Pancreas (tissue), 10 donors: ENCODE data around the gene IRAG1. TPM values are rescaled to one million over a fixed set of nuclear protein-coding genes. Genes with fewer than 3 reads are reported as not detected.
"Not testable (repeated sequence)": the region's sequence is repeated elsewhere in the genome, so short reads cannot be mapped to it uniquely, and the experiment has no call there.

Experiments used
- ATAC-seq, 4 donors: fragments of 200-7000 bp; cut with Tn5 transposase; one replicate each; pipeline versions ENCODE4 v1.8.0 to v1.9.1; 2020; ENCODE audit warnings: mild to moderate bottlenecking in 4 of 4, moderate library complexity in 4 of 4
- DNase-seq, 6 donors: peaks; one replicate each; pipeline ENCODE4 v3.0.0-alpha.2; 2020
- FAIRE-seq: peaks from 2 replicates; lab custom pipeline; 2012; peaks lifted over from hg19 to GRCh38; lab: Jason Lieb, UNC
- H3K27ac ChIP-seq, 4 donors: fragments of 200-600 bp; sonication (generic); 1 replicate in 3 of 4; 2 replicates in 1 of 4; pipeline versions ENCODE4 v1.5.0 to v1.8.0; 2020
- H3K27me3 ChIP-seq, 4 donors: fragments of 200-600 bp; one replicate each; pipeline ENCODE4 v1.8.0; 2021
- H3K36me3 ChIP-seq, 3 donors: fragments of 200-600 bp; sonication (generic) in 1 of 3; one replicate each; pipeline versions ENCODE4 v1.5.0 to v1.8.0; 2020 to 2021
- H3K4me1 ChIP-seq, 3 donors: fragments of 200-600 bp; one replicate each; pipeline ENCODE4 v1.8.0; 2021
- H3K4me3 ChIP-seq, 4 donors: fragments of 200-600 bp; sonication (generic) in 2 of 4; one replicate each; pipeline versions ENCODE4 v1.5.0 to v1.8.0; 2020 to 2021
- H3K9me3 ChIP-seq, 4 donors: fragments of 200-600 bp; one replicate each; pipeline ENCODE4 v1.8.0; 2021
- WGBS, 2 donors: extraction: QIAGEN DNeasy Blood & Tissue Kit; methylation state at CpG; one replicate each; pipeline ENCODE4 v1.1.7; 2013; 5-methylcytosine and 5-hydroxymethylcytosine counted together
- intact Hi-C, 3 donors: fragments of 100-400 bp; cut with DNase I; formaldehyde crosslinking; loops; one replicate each; pipeline versions ENCODE4 v1.11.1 to v1.14.2; 2022
- polyA plus RNA-seq, 2 donors: library from polyadenylated mRNA; stranded (reverse); fragments of 200-250 nt; gene quantifications; one replicate each; pipeline ENCODE4 v1.2.3, GENCODE V29; 2013
- total RNA-seq, 6 donors: library from RNA; stranded (reverse); fragmentation: NEBNext Ultra II Directional in 4 of 6; extraction: Animal tissue kit (Norgen Biotek cat#: 25700) in 4 of 6; gene quantifications; one replicate each; pipeline versions ENCODE4 v1.2.1 to v1.2.4, GENCODE V29; 2021 to 2023
- TF ChIP-seq, protein P1 (sequence below), 4 donors: fragments of 200-600 bp; sonication (generic) in 3 of 4; IDR thresholded peaks; one replicate each; pipeline versions ENCODE4 v1.5.0 to v1.8.0; 2021; ENCODE audit warnings: antibody characterized with exemption in 4 of 4
- donor health status: healthy with polysubstance abuse.
- donor health status: DM: no; HTN: no; CAD: no; lungs with moderate emphysema.
- donor health status: DM: no; HTN: no; CAD: no.
- donor health status: control.
- donor health status: control.
- donor health status: Bipolar disorder and iron deficiency.
- donor health status: DM: yes; HTN: yes; CAD: no.
- donor health status: DM: no; HTN: no; CAD: no.
- donor health status: DM: no; HTN: no; CAD: no.
- donor health status: DM: yes; HTN: yes; CAD: no.

Gene IRAG1
- total and polyA plus RNA-seq, 8 donors: 0.59 to 5.7 (median 2.0) TPM

DNA sequence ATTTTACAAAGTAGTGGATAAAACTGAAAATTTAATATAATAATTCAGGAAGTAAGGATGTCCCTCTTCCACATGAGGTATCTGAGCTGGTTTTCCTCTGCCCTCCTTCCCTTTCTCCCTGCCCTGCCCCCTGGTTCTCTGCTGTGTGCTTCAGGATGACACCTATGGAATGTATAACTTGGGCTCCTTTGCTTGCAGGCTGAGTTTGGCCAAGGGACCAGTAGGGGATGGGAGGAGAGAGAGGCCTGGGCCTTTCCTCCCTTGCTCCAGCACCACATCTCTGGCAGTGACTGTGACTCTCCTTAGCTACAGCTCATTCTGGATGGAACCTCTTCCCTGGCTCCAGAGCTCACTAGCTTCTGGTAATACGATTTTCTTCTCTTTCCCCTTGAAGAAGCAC is 10.1 kb downstream of the IRAG1 start:
- Histone ChIP-seq H3K27ac (no peak overlapping the region), H3K4me3 (no peak overlapping the region), H3K4me1 (no peaks in the 10 kb centered on the region), H3K9me3 (no peaks in the 10 kb centered on the region), H3K36me3 (no peaks in the 10 kb centered on the region), H3K27me3 (no peaks in the 10 kb centered on the region)
- ATAC-seq: no peak
- DNase-seq: no peak
- 48 to 56% methylated on average over 1 of the region's 1 CpG for WGBS, 2 donors
- FAIRE-seq: no peak
- intact Hi-C loops: no loop called here
- TF ChIP-seq, protein P1, sequence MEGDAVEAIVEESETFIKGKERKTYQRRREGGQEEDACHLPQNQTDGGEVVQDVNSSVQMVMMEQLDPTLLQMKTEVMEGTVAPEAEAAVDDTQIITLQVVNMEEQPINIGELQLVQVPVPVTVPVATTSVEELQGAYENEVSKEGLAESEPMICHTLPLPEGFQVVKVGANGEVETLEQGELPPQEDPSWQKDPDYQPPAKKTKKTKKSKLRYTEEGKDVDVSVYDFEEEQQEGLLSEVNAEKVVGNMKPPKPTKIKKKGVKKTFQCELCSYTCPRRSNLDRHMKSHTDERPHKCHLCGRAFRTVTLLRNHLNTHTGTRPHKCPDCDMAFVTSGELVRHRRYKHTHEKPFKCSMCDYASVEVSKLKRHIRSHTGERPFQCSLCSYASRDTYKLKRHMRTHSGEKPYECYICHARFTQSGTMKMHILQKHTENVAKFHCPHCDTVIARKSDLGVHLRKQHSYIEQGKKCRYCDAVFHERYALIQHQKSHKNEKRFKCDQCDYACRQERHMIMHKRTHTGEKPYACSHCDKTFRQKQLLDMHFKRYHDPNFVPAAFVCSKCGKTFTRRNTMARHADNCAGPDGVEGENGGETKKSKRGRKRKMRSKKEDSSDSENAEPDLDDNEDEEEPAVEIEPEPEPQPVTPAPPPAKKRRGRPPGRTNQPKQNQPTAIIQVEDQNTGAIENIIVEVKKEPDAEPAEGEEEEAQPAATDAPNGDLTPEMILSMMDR (IDR thresholded peaks at IDR 0.05): no peak

DNA sequence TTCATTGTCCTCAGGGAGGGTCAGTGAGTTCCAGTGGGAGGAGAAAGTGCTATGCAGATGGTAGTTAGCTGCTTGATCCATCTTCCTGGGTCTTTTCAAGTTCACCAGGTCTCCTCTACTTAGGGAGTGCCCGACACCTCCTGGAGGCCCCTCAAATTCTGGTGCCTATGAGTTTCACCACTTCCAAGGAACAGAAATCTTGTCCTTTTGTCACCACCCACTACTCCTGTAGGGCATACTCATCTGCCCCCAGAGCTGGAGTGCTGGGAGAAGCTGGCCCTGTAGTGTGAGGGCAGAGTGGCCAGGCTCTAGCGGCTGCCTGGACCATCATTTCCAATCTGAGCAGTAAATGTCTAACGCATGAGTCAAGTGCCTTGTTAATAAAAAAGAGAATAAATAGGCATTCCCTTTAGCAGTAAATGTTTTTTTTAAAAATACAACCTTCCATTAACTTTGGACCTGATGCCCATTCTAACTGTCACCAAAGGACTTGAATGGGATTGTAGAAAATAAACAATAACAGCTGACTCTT is 12.5 kb downstream of the IRAG1 start:
- Histone ChIP-seq H3K4me1 (no peaks in the 10 kb centered on the region), H3K9me3 (no peaks in the 10 kb centered on the region), H3K27me3 (no peaks in the 10 kb centered on the region), H3K36me3 (no peaks in the 10 kb centered on the region), H3K27ac (no peak overlapping the region), H3K4me3 (no peak overlapping the region)
- ATAC-seq (no peak), DNase-seq (no peak), FAIRE-seq (no peak)
- intact Hi-C loops: no loop called here
- TF ChIP-seq, protein P1 (IDR thresholded peaks at IDR 0.05): no peak
- WGBS, 2 donors: 85 to 94% methylated on average over 3 of the region's 3 CpGs

DNA sequence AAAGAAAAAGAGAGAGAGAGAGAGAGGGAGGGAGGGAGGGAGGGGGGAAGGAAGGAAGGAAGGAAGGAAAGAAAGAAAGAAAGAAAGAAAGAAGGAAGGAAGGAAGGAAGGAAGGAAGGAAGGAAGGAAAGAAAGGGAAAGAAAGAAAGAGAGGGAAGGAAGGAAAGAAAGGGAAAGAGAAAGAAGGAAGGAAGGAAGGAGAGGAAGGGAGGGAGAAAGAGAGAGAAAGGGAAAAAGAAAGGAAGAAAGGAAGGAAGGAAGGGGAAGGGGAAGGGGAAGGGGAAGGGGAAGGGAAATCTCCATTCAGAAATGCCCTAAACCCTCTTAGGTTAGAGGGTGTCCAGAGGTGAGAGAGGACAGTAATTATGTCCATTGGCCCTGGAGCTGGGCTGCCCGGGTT is 13.3 kb downstream of the IRAG1 start:
- FAIRE-seq, H3K9me3 ChIP-seq, H3K4me1 ChIP-seq, H3K4me3 ChIP-seq, H3K36me3 ChIP-seq, H3K27ac ChIP-seq, H3K27me3 ChIP-seq, ATAC-seq, DNase-seq, intact Hi-C loops: not testable (repeated sequence)
- WGBS, 2 donors: 73 to 83% methylated on average over 1 of the region's 1 CpG

DNA sequence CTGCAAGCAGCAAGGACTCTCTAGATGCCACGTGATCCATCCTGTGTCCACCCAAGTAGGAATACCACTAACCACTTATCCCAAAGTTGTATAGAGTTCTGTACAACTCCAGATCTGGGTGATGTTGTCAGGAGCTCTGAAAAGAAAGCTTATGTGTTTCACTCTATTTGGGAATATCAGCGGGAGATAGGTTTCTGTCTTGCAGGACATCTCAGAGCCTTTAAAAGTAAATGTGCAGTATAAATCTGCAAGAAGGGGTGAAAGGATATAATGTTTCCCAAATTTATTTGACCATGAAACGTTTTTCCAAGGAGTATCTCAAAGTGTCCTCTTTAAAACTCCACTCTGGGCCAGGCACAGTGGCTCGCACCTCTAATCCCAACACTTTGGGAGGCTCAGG is 13.9 kb downstream of the IRAG1 start:
- H3K4me3 ChIP-seq: no peak overlapping the region
- no peaks in the 10 kb centered on the region for H3K27me3 ChIP-seq
- H3K9me3 ChIP-seq: no peaks in the 10 kb centered on the region
- no peak for ATAC-seq
- H3K36me3 ChIP-seq: no peaks in the 10 kb centered on the region
- FAIRE-seq: no peak
- WGBS, 2 donors: 48 to 57% methylated on average over 4 of the region's 4 CpGs
- no peaks in the 10 kb centered on the region for H3K4me1 ChIP-seq
- intact Hi-C loops: no loop called here
- H3K27ac ChIP-seq: no peak overlapping the region
- no peak for DNase-seq
- TF ChIP-seq, protein P1 (IDR thresholded peaks at IDR 0.05): no peak

DNA sequence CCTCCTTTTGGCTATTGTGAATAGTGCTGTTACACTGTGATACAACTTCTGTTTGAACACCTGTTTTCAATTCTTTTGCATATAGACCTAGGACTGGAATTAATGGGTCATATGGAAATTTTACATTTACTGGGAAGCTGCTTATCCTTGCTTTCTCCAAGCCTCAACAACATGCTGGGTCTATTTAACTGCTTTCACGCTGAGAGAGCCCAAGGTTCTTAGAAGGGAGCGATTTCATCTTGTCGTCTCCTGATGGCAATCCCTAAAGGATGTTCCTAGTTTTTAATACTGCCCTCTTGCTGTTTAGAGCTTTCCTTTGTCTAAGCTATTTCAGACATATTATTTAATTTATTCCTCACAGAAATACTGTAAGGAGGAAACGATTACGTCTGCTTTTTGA is 15.5 kb downstream of the IRAG1 start:
- intact Hi-C loops: no loop called here
- TF ChIP-seq, protein P1 (IDR thresholded peaks at IDR 0.05): no peak
- Histone ChIP-seq H3K27ac (no peak overlapping the region), H3K36me3 (no peaks in the 10 kb centered on the region), H3K27me3 (no peaks in the 10 kb centered on the region), H3K9me3 (no peaks in the 10 kb centered on the region), H3K4me3 (no peak overlapping the region), H3K4me1 (no peaks in the 10 kb centered on the region)
- DNase-seq: no peak
- WGBS, 2 donors: 53 to 76% methylated on average over 5 of the region's 5 CpGs
- ATAC-seq: no peak
- no peak for FAIRE-seq
